Glomerular endothelial cell (primary cell): ENCODE results near the gene MMP14. TPM values are rescaled to one million over a fixed set of nuclear protein-coding genes. Genes with fewer than 3 reads are reported as not detected.
"Not testable (repeated sequence)": the region's sequence is repeated elsewhere in the genome, so short reads cannot be mapped to it uniquely, and the experiment has no call there.

ENCODE experiments used
- DNase-seq: peaks from one replicate; pipeline ENCODE4 v3.0.0-alpha.2; 2011; ENCODE audit warnings: low read depth, low spot score; ENCODE audit errors: extremely low read depth
- total RNA-seq: library from RNA; depleted of rRNA; stranded (reverse); fragments of >200 nt; gene quantifications from 2 replicates; pipeline ENCODE4 v1.2.3, GENCODE V29; 2015

MMP14 gene
- total RNA-seq, 1 donor from 2014 or later, result 630 TPM

DNA sequence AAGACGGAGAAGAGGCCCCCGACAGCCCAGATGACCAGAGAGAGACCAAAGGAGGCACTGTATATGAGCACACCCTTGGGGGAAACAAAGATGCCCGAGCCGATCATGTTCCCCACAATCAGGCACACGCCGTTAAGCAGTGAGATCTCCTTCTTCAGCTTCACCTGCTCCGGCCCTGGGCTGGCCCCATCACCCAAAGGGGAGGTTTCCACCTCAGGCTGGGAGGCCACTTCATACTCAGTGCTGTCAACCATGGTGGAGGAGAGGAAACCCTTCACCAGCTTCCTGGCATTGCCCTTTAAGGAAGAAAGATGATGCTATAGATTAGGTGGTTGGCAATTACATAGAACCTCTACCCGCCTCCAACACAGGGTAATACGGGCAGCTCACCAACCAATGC, 23.2 kb upstream of the MMP14 start:
- DNase-seq, result no peak

DNA sequence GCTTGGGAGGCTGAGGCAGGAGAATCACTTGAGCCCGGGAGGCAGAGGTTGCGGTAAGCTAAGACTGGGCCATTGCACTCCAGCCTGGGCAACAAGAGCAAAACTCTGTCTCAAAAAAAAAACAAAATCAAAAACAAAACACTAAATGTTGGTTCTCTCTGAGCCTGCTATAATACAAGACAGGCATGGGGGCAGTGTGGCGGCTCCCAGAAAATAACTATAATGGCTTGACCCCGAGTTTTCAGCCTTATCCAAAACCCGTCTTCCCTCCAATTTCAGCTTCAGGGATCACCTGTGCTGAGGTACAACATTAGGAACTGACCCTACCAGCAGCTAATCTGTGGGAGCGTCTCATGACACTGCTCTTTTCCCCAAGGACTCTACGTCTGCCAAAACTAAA, 22.0 kb upstream of the MMP14 start:
- DNase-seq, result no peak

DNA sequence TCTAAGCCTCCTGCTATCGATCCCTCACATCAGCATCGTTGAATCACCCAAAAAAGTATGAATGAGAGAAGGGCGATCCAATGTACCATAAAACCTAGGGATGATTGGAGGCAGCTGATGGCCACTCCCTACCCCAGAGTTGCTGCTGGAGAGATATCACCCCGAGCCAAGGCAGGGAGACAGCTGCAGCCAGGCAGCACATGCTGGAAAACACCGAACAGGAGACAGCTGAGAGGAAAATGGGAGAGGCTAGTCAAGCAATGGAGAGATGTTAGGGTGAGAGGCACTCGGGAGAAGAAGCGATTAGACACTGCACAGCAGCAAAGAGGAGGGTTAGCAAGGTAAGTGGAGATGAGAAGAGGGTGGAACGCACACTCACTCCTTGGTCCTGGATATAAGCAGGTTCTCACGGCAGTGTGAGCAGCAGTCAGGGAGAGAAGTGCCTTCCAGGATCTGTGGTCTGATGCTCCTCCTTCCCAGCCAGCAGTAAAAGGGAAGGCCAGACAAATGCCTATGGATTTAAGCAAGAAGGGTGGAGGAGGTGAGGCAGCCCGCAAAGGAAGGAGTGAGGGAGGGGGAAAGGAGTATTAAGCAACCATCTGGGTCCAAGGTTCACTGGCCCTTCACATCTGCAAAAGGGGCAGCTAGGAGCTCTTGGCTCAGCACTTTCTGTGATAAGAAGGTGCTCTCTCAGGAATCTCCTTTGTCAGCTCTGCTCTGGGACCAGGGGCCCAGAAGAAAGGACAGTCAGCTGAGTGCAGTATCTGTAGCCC, 21.3 kb upstream of the MMP14 start, which contains the start of gene SLC7A7:
TSS of gene SLC7A7 (minus strand) at position 495 of the 773 bp plus-strand sequence. CDS start 2,037 bp downstream, outside the sequence.
- no peak for DNase-seq

DNA sequence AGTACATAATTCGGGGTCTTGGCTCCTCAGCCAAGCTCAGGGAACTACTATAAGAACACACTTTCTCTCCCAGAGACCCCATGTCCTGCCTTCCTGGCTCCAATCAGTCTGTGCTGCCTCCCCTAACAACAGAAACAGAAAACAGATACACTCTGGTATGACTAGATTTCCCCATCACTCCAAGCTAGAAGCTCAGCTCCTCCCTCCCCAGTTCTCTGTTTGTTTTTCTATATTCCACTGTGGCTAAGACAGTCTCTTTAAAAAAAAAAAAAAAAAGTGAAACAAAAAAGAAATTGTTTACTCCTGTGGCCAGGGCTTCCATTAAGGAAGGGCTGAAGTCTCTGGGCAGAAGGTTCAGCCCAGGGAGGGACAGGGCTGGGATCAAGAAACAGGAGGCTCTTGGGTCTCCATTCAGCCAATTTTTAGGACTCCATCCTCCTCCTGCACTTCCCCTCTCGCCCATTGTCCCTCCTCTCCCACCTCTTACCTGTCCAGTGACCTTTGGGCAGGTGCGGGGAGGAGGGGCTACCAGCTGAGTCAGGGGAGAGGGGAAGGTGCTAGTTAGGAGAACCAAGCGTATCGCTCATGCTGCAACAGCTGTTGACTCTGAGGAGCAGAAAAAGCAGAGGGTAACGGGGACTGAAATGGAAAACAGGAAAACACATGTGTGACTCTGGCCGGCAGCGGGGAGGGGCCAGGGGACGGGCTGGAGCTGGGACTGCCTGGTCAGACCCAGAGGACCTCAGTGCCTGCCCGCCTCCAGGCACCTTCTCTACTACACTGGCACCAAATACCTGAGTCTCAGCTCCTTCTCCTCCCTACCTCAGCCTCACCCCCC, 17.0 kb upstream of the MMP14 start:
- DNase-seq, result peak; percentile 56

DNA sequence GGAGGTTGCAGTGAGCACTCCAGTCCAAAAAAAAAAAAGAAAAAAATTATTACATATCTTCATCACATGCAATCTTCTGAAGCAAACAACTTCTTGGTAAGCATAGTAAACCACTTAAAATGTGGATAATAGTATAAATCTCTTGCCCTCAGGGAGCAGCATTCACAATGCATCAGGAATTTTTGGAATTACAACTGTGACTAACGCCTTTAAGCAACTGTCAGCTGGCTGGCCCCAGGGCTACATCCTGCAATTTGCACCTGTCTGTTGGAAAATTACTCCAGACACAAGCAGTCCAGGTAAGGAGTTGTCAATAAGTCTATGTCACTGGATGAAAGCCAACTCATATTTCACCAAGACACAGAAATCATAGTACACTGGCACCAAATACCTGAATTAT, 15.7 kb upstream of the MMP14 start:
- no peak for DNase-seq

DNA sequence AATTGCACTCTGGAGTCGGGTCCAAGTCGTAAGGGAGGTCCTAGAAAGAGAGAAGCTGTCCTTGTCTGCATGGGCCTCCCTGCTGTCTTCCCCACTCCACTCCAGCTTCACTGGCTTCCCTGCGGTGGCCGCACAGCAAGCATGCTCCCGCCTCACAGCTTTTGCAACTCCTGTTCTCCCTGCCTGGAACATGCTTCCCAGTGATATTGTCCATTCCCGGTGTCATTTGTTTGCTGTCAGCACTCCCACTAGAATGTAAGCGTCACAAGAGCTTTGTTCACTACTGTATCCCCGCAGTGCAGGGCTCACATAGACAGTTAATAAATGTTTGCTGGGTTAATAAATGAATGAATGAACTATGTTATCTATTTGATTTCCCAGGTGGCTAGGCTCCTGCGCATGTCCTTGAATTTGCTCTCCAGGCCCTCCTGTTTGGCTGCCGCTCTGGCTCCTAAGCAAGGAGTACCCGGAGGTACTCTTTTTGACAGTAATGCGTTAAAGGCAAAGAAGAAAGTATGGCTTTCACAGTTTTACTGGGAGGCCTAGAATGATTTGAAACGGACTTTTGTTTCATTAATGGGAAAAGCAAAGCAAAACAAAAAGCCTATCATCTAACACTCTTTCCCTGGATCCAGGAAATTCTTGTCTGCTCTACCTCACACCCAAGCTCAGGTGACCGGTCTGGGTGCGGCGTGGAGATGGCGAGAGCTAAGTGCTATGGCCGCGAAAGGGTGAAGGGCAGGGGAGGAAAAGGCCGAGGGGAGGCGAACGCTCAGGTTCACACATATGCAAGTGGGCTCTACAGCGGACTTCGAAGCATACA, 15.0 kb upstream of the MMP14 start:
- DNase-seq, result no peak

DNA sequence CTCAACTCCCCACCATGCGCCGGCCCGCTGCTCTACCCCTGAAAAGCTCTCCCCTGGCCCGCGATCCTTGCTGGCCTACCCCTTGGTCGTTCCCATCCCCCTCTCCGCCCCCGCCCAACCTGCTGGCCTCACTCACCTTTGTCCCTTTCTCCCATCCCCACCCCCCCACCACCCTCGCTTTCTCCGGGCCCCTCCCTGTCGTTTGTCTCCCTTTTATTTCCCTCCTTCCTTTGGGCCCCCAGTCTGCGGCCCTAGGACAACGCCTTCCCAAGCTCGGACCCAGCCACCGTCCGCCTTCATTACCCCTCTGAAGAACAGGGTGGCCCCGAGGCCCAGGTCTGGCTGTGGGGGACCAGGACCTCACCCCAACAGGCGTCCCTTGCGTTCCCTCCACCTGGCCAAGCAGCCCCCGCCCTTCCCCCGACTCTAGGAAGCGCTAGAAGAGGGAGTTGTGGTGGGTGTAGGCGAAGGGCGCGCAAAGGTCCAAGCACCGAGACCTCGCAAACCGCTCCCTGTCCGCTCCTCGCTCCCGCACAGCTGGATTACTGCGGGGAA, 14.3 kb upstream of the MMP14 start:
- no peak for DNase-seq

DNA sequence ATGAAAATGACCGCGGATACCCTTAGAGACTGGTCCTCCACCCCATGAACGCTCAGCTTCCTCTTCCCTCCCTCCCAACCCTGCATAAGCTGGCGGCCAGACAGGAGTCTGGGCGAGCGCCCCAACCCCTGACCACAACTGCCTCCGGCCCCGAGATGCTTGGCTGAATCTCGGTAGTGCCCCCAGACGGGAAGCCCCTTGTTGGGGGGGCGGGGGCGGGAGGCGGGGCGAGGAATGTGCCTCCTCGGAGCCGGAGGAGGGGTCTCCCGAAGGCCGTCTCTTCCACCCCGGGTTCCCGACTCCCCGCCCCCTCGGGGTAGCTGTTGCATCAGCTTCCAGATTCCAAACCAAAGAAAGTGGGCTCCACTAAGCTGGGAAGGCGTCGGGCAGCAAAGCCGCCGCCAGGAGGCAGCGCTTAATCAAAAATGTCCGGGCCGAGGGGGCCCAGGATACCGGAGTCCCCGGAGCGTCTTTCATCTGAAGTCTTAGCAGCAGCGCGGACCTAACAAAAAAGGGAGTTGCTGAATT, 13.8 kb upstream of the MMP14 start:
- no peak for DNase-seq

DNA sequence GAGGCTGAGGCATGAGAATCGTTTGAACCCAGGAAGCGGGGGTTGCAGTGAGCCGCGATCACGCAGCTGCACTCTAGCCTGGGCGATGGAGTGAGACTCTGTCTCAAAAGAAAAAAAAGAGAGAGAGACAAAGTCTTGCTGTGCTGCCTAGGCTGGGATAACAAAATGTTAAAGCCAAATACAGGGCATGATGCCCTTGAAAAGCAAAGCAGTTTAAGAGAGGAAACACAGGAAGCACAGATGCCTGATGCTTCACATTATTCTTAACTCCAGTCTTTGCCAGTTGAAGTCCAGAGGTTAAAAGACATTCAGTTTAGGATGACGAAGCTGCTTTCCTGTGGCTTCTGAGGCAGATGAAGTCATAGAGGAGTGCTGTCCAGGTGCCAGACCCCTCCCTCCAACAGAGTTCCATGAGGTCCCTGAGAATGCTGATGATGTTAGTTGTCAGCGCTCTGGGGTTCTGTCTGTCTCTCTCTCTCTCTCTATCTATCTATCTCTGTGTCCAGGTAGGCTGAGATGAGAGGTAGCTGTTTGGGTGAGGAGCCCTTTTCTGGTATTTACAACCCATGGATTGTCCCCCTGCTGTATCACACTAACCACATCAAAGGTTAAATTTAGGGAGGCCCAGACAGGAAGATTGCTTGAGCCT, 11.6 kb upstream of the MMP14 start:
- peak; percentile 67 for DNase-seq

DNA sequence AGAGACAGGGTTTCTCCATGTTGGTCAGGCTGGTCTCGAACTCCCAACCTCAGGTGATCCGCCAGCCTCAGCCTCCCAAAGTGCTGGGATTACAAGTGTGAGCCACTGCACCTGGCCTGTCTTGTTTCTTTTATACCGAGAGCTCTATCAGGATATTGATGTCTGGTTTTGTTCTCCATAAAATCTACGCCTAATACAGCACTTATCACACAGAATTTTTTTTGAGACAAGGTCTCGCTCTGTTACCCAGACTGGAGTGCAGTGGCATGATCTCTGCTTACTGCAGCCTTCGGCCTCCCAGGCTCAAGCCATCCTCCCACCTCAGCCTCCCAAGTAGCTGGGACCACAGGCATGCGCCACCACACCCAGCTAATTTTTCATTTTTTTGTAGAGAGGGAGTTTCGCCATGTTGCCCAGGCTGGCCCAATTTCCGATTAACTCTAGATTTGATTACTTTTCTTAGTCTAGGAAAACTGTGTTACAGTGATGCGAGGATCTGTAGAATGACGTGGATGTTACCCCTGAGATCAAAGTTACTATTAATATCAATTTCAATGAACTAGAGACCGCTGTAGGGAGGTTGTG, 7.2 kb upstream of the MMP14 start:
- not testable (repeated sequence) for DNase-seq

DNA sequence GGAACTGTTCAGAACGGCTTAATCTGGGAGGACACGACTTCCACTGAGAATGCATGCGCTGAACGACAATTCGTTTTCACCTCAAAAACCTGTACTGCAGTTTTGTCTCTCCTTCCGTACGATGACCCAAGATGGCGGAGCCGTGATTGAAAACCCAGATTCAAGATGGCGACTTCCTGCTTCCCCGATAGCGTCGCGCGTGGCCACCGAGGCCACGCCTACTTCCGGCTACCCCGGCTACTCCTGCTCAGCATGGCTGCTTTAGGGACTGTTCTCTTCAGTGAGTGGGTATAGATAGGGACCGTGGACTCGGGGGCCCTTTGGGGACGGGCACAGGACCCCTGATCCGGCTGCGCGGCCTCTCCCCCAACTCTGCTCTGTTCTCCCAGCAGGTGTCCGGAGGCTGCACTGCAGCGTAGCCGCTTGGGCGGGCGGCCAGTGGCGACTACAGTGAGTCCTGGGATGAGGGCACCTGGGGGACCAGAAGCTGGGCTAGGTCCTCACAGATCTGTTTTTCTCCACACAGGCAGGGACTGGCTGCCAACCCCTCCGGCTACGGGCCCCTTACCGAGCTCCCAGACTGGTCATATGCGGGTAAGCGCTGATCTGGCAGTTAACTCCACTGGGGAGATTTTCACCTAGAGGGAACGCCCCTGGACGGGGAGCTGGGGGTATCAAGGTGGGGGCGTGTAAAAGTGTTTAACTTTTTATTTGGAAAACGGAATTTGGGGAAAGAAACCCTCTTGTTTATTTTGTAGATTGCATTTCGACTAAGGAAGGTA, 6.5 kb upstream of the MMP14 start, which contains the start of gene MRPL52:
TSS of gene MRPL52 (plus strand) at position 227 of the 782 bp plus-strand sequence. CDS start at position 253, 26 bp downstream.
- no peak for DNase-seq

DNA sequence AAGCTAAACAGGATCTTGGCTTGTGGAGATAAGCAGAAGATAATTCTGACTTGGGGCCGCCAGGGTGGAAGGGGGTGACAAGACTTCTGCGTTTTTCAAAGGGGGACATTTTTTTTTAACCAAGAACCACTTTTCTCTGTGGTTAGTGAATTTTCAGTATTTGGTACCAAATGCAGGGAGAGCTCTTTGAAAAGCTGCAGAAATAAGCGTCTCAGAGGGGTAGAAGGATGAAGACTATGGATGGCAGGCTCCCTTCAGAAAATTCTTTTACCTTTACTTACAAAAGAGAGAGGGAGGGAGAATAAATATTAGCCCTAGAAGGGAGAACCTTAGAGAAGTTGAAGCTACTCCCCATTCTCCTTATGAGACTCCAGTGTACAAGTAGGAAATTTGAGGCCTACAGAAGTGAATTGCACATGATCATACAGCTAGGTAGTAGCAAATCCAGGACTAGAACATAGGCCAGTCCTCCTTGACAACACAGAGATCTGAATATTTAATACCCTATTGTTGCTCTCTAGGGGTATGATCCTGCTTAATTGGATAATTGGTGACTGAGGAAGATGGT, 5.9 kb upstream of the MMP14 start:
- DNase-seq, result no peak

DNA sequence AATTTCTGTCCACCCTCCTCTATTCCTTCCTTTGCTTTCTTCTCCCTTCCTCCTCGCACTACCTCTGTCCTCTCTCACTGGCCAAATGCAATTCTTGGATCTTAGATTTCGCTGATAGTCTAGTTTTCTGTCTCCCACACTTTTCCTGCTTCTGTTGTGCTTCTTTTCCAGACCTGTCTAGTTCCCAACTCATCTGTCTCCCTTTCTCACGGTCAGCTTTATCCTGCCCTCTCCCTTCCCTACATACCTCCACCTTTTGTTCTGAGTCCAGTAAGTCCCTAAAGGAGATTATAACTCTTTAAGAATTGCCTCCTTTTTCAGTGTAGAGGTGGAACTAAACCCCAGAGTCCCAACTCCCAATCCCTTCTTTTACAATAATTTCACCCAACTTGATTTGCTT, 880 bp upstream of the MMP14 start:
- no peak for DNase-seq

DNA sequence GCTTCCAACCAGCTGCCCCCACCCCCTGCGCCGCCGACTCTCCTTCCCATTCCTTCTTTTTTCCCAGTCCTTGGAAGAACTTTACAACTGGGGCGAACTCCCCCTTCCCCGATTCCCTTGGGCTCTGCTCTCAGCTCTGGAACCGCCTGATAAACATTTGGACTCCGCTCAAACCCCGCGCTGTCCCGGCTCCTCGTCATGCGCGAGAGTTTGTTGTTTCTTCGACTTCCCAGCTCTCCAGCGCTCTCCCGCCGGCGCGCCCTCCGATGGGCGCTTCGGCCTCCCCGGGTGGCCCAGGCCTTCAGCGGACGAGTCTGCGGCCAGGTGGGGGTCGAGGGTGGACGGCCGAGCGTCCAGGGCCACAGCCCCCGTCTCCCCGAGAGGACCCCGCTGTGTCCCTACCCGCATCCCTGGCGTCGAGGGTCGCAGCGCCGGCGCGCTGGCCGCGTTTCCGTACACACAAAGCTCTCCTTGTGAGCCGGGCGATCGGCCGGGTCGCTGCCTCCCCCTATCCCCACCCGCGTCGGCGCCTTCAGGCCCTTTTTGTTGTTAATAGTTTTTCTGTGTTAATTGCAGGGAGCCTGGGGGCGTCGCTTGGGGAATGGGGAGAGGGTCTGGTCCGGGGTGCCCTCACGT, 847 bp downstream of the MMP14 start:
- no peak for DNase-seq

DNA sequence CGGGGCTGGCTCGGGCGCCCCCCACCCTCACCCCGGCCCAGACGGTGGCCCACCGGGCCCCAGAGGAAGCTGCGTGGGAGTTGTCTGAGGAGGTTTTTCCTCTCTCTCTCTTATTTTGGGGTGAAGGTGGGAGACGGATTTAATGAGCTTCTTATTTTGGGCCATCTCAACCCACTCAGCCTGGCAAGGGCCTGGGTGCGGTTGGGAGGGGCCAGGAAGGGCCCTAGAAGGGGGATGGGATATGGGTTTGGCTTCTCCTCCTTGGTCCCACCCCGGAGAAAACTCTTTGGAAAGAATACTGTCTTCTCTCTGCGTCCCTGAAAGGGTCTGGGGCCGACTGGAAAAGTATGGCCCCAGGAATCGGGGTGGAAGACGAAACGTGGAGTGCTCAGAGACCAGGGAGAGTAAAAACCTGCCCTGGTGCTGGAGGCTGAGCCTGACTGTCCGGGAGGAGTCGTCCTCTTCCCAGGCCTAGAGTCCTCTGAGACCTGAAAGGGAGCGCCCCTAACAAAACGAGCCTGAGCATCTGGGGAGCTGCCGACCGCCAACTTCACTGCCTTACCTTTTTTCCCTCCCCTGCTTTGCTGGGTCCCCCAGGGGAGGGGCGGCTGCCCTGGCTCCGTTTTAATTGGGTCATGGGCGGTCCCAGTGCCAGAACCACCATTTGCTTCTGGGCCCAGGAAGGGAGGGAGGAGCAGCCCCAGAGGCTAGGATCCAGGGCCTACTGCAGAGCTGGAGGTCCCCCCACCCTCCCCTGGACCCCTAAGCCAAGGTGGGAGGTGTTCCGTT, 1.6 kb downstream of the MMP14 start:
- DNase-seq, result no peak

DNA sequence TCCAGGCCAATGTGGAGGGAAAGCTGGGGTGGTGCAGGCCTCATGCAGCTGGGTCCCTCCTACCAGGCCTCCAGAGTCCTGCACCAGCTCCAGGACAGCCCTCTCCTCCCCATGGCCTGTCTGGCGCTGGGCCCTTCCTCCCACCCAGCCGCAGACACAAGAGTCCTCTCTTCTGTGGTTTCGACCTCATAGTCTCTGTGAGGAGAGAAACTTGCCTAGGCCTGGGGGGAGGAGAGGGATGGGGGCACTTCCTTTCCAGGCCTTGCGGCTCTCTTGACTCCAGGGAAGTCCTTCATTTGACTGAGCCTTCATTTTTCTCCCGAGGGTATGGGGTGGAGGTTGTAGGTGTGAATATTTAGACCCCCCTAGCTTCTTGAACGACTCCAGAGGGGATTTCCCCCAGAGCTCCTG, 2.3 kb downstream of the MMP14 start:
- no peak for DNase-seq

DNA sequence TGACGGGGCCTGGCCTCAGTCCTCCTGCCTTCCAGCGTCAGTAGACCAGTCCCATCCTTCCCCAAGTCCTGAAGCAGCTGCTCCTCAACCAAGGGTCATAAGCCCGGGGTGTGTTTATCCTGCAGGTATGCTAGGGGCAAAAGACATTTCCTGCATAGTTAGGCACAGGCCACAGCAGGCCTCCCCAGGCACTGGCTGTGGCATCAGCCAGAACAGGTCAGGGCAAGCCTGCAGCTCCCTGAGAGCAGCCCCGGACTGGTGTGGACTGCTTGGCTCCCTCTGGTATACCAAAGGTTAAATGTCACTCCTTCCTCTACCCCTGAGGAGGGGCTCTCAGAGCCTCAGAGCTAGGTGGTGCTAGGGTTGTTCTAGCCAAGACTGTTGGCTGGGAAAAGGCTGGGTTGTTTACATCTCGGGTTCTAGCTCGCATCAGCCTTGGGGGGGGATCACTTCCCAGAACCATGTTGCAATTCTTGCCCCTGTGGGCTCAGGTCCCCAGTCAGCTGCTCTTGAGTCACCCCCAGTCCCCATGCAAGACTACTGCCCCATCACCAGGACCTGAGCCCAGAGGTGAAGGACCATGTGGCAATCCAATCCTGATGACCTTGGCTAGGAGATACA, 2.9 kb downstream of the MMP14 start:
- DNase-seq, result no peak
